ENCODE results near the gene ACSL6.

The ACSL6 gene

GRCh38 chr5:132025403-132025971 lies 14.0 kb upstream of the ACSL6 start:
- no peak for DNase-seq (ENCODE audit: low read depth)
- no peak for TF ChIP-seq CTCF (IDR thresholded peaks at IDR 0.05; ENCODE audit: control insufficient read depth, extremely low read depth, insufficient read depth)
- no peak overlapping the region for H3K4me3 ChIP-seq (ENCODE audit: low read depth, low read length)

- no peak for DNase-seq (ENCODE audit: low read depth)
- no peak overlapping the region for H3K4me3 ChIP-seq (ENCODE audit: low read depth, low read length)
- no peak for TF ChIP-seq CTCF (IDR thresholded peaks at IDR 0.05; ENCODE audit: control insufficient read depth, extremely low read depth, insufficient read depth)
Measured at GRCh38 chr5:132024789-132025402, 13.4 kb upstream of the ACSL6 start.

- no peak overlapping the region for H3K4me3 ChIP-seq (ENCODE audit: low read depth, low read length)
- no peak for DNase-seq (ENCODE audit: low read depth)
- no peak for TF ChIP-seq CTCF (IDR thresholded peaks at IDR 0.05; ENCODE audit: control insufficient read depth, extremely low read depth, insufficient read depth)
Measured at GRCh38 chr5:132024117-132024435, 12.6 kb upstream of the ACSL6 start.

GRCh38 chr5:132023258-132024116 lies 12.0 kb upstream of the ACSL6 start:
- TF ChIP-seq CTCF (IDR thresholded peaks at IDR 0.05; ENCODE audit: control insufficient read depth, extremely low read depth, insufficient read depth) = no peak
- no peak for DNase-seq (ENCODE audit: low read depth)
- H3K4me3 ChIP-seq (ENCODE audit: low read depth, low read length) = no peak overlapping the region

GRCh38 chr5:132022737-132023136 lies 11.3 kb upstream of the ACSL6 start:
- DNase-seq (ENCODE audit: low read depth) = no peak
- TF ChIP-seq CTCF (IDR thresholded peaks at IDR 0.05; ENCODE audit: control insufficient read depth, extremely low read depth, insufficient read depth) = no peak
- no peak overlapping the region for H3K4me3 ChIP-seq (ENCODE audit: low read depth, low read length)

GRCh38 chr5:132021654-132022053 lies 10.2 kb upstream of the ACSL6 start:
- no peak for TF ChIP-seq CTCF (IDR thresholded peaks at IDR 0.05; ENCODE audit: control insufficient read depth, extremely low read depth, insufficient read depth)
- no peak for DNase-seq (ENCODE audit: low read depth)
- no peak overlapping the region for H3K4me3 ChIP-seq (ENCODE audit: low read depth, low read length)

Measured in LNCaP clone FGC (cell line).